HEK293 (cell line): ENCODE data around the gene NTN5.

ENCODE experiments used
- CTCF ChIA-PET: fragments of 350-600 bp; formaldehyde crosslinking; extraction: SDS; loops from one replicate; lab custom pipeline; 2021; ENCODE audit warnings: antibody characterized with exemption; lab: Yijun Ruan, JAX
- POLR2A ChIA-PET: fragments of 300-600 bp; formaldehyde crosslinking; extraction: SDS; loops from one replicate; lab custom pipeline; 2020; ENCODE audit warnings: antibody characterized with exemption, inconsistent platforms; lab: Yijun Ruan, JAX
- H3K27ac ChIP-seq: fragments of 200-500 bp; sonication (Bioruptor generic); 2 replicates; pipeline ENCODE4 v1.5.1; 2014; ENCODE audit warnings: low read depth, low read length, control low read depth, inconsistent platforms; ENCODE audit errors: extremely low read depth
- H3K36me3 ChIP-seq, 2 experiments: fragments of 200-500 bp in 1 of 2; sonication (Bioruptor generic) in 1 of 2; 1 replicate in 1 of 2; 2 replicates in 1 of 2; pipeline ENCODE4 v1.5.1; 2014 to 2017; ENCODE audit warnings: inconsistent platforms in 2 of 2, low read length in 2 of 2; ENCODE audit not compliant: control insufficient read depth in 2 of 2, insufficient read depth in 1 of 2
- H3K4me1 ChIP-seq: fragments of 200-500 bp; sonication (Bioruptor generic); 2 replicates; pipeline ENCODE4 v1.5.1; 2014; ENCODE audit warnings: mild to moderate bottlenecking, low read length, inconsistent platforms; ENCODE audit not compliant: control insufficient read depth, insufficient read depth
- H3K4me3 ChIP-seq: 2 replicates; pipeline ENCODE4 v1.5.1; 2011; ENCODE audit warnings: low read depth, mild to moderate bottlenecking, control low read depth, low read length, moderate library complexity
- H3K9me3 ChIP-seq: fragments of 200-500 bp; sonication (Bioruptor generic); 2 replicates; pipeline ENCODE4 v1.5.1; 2014; ENCODE audit warnings: low read depth, low read length, inconsistent platforms; ENCODE audit not compliant: control insufficient read depth, insufficient read depth
- GLIS1 ChIP-seq: fragments of 450-650 bp; formaldehyde crosslinking; IDR thresholded peaks from 2 replicates; pipeline ENCODE4 v1.5.1; 2016; ENCODE audit warnings: missing biosample characterization, missing genetic modification characterization
- INSM2 ChIP-seq: fragments of 450-650 bp; formaldehyde crosslinking; IDR thresholded peaks from 2 replicates; pipeline ENCODE4 v1.5.1; 2016; ENCODE audit warnings: missing biosample characterization, missing genetic modification characterization
- KLF7 ChIP-seq: fragments of 450-650 bp; formaldehyde crosslinking; IDR thresholded peaks from 2 replicates; pipeline ENCODE4 v1.5.1; 2016; ENCODE audit warnings: missing biosample characterization, missing genetic modification characterization, borderline replicate concordance
- PBX3 ChIP-seq: sonication (generic); formaldehyde crosslinking; IDR thresholded peaks from 2 replicates; pipeline ENCODE4 v1.8.1; 2022; ENCODE audit warnings: mild to moderate bottlenecking, moderate library complexity, missing genetic modification reagents
- PRDM1 ChIP-seq: fragments of 450-650 bp; formaldehyde crosslinking; IDR thresholded peaks from 2 replicates; pipeline ENCODE4; 2016; ENCODE audit warnings: missing biosample characterization, missing genetic modification characterization
- SCRT2 ChIP-seq: fragments of 450-650 bp; formaldehyde crosslinking; IDR thresholded peaks from 2 replicates; pipeline ENCODE4 v1.5.1; 2016; ENCODE audit warnings: missing biosample characterization, missing genetic modification characterization
- ZBTB26 ChIP-seq: fragments of 450-650 bp; formaldehyde crosslinking; optimal IDR thresholded peaks from 2 replicates; pipeline ENCODE3; 2016; ENCODE audit warnings: missing biosample characterization, mild to moderate bottlenecking, missing genetic modification characterization
- ZNF280D ChIP-seq: fragments of 450-650 bp; formaldehyde crosslinking; IDR thresholded peaks from 2 replicates; pipeline ENCODE4 v1.5.1; 2016; ENCODE audit warnings: missing biosample characterization, missing genetic modification characterization
- ZNF302 ChIP-seq: fragments of 450-650 bp; formaldehyde crosslinking; IDR thresholded peaks from 2 replicates; pipeline ENCODE4 v1.5.1; 2016; ENCODE audit warnings: missing biosample characterization, missing genetic modification characterization, low read depth
- ZNF514 ChIP-seq: fragments of 450-650 bp; formaldehyde crosslinking; IDR thresholded peaks from 2 replicates; pipeline ENCODE4 v1.5.1; 2016; ENCODE audit warnings: missing biosample characterization, missing genetic modification characterization
- ZNF548 ChIP-seq: fragments of 450-650 bp; formaldehyde crosslinking; IDR thresholded peaks from 2 replicates; pipeline ENCODE4 v1.5.1; 2016; ENCODE audit warnings: missing biosample characterization, missing genetic modification characterization
- ZNF670 ChIP-seq: fragments of 450-650 bp; formaldehyde crosslinking; IDR thresholded peaks from 2 replicates; pipeline ENCODE4 v1.5.1; 2016; ENCODE audit warnings: missing biosample characterization, missing genetic modification characterization, low read depth
- ZNF843 ChIP-seq: fragments of 450-650 bp; formaldehyde crosslinking; IDR thresholded peaks from 2 replicates; pipeline ENCODE4 v1.5.1; 2016; ENCODE audit warnings: missing biosample characterization, missing genetic modification characterization

Gene NTN5

GRCh38 chr19:48627201-48627864, 45.5 kb downstream of the NTN5 start:
- Histone ChIP-seq H3K27ac (no peak overlapping the region), H3K4me3 (no peak overlapping the region), H3K36me3 (peaks cover 7 to 45% of the 10 kb centered on the region in 2 experiments; a peak in 2 of 3 replicates), H3K4me1 (peaks cover 10% of the 10 kb centered on the region), H3K9me3 (no peaks in the 10 kb centered on the region)
- ChIA-PET POLR2A (interaction anchor here (0.7 to 8.1 kb wide), 4 partner anchors 8 to 18 kb away, joined by 3 to 97 read pairs (median 4); partner anchors contain the start of genes CA11, FAM83E, RPL18 and SPHK2), CTCF (interaction anchor here (0.8 to 1.4 kb wide), 3 partner anchors 9 to 366 kb away, joined by 3 read pairs; partner anchors contain the start of genes GYS1, RPL18, RUVBL2 and SPHK2)
- peak; percentile 82 for TF ChIP-seq GLIS1
- no peak for TF ChIP-seq ZNF843

GRCh38 chr19:48625891-48626327, 46.9 kb downstream of the NTN5 start:
- POLR2A ChIA-PET, result interaction anchor here (0.5 kb wide), 1 partner anchor 1584 kb away, joined by 4 read pairs; no protein-coding TSS in a partner anchor
- Histone ChIP-seq H3K4me1 (peaks cover 10% of the 10 kb centered on the region), H3K27ac (peak overlapping the region; percentile 20; the same call in 1 of the 2 replicates), H3K36me3 (peaks cover 0 to 36% of the 10 kb centered on the region in 2 experiments; a peak in 1 of 3 replicates), H3K9me3 (no peaks in the 10 kb centered on the region), H3K4me3 (no peak overlapping the region)
- CTCF ChIA-PET, result no interaction called here
- TF ChIP-seq ZNF302 (tag by site-specific recombination) (no peak), PBX3 (no peak), ZNF280D (tag by site-specific recombination) (no peak), ZNF548 (tag by site-specific recombination) (no peak), ZBTB26 (tag by site-specific recombination) (no peak), ZNF514 (tag by site-specific recombination) (no peak), INSM2 (no peak)
- TF ChIP-seq, all 188 proteins: peak for 0

GRCh38 chr19:48624791-48625723, 47.8 kb downstream of the NTN5 start:
- Histone ChIP-seq H3K36me3 (peaks cover 0 to 29% of the 10 kb centered on the region in 2 experiments; a peak in 1 of 3 replicates), H3K9me3 (no peaks in the 10 kb centered on the region), H3K4me3 (peak overlapping the region; percentile 51), H3K27ac (peak overlapping the region; percentile 37; the same call in 1 of the 2 replicates), H3K4me1 (peaks cover 10% of the 10 kb centered on the region)
- POLR2A ChIA-PET, result interaction anchor here (0.5 to 3.3 kb wide), 2 partner anchors 10 to 1585 kb away, joined by 4 to 28 read pairs; partner anchors contain the start of gene FAM83E
- 0 out of 2 replicates have a peak, but pooled peaks have one; percentile 27 for TF ChIP-seq SCRT2 (tag by site-specific recombination)
- TF ChIP-seq PRDM1 (tag by site-specific recombination), result peak; percentile 74
- TF ChIP-seq KLF7 (tag by site-specific recombination), result 0 out of 2 replicates have a peak, but pooled peaks have one; percentile 15
- TF ChIP-seq ZNF670, result no peak
- CTCF ChIA-PET, result interaction anchor here (0.8 kb wide), 1 partner anchor 16 kb away, joined by 4 read pairs; no protein-coding TSS in a partner anchor
